Keratinocyte (primary cell): Measurements from ENCODE around the gene SMIM14. TPM values are rescaled to one million over a fixed set of nuclear protein-coding genes. Genes with fewer than 3 reads are reported as not detected.

Source experiments
- DNase-seq: peaks from one replicate; pipeline ENCODE4 v3.0.0-alpha.2; 2011; ENCODE audit warnings: low read depth, missing footprints, low spot score
- FAIRE-seq: peaks from 2 replicates; lab custom pipeline; 2011; peaks lifted over from hg19 to GRCh38; lab: Jason Lieb, UNC
- H2AFZ ChIP-seq: 2 replicates; pipeline ENCODE4 v1.6.0; 2012; ENCODE audit warnings: low read length, control low read depth, inconsistent platforms; ENCODE audit not compliant: control insufficient read depth
- H3K27ac ChIP-seq: 2 replicates; pipeline ENCODE4 v1.5.1; 2011; ENCODE audit warnings: low read length; ENCODE audit not compliant: control insufficient read depth, insufficient read depth
- H3K27me3 ChIP-seq: 3 replicates; pipeline ENCODE4 v1.6.0; 2011; ENCODE audit warnings: low read length; ENCODE audit not compliant: control insufficient read depth, insufficient read depth; ENCODE audit errors: extremely low read depth
- H3K36me3 ChIP-seq, 2 experiments: 2 replicates in 1 of 2; 3 replicates in 1 of 2; pipeline ENCODE4 v1.5.1; 2011; ENCODE audit warnings: low read length in 2 of 2, mild to moderate bottlenecking in 1 of 2; ENCODE audit not compliant: control insufficient read depth in 2 of 2, insufficient read depth in 2 of 2; ENCODE audit errors: extremely low read depth in 1 of 2
- H3K4me1 ChIP-seq: 3 replicates; pipeline ENCODE4 v1.5.1; 2011; ENCODE audit warnings: low read length; ENCODE audit not compliant: control insufficient read depth, insufficient read depth; ENCODE audit errors: extremely low read depth
- H3K4me2 ChIP-seq: 3 replicates; pipeline ENCODE4 v1.6.0; 2011; ENCODE audit warnings: low read depth, low read length; ENCODE audit not compliant: control insufficient read depth, insufficient read depth; ENCODE audit errors: extremely low read depth
- H3K4me3 ChIP-seq, 3 experiments: fragments of 200-600 bp in 1 of 3; sonication (generic) in 1 of 3; 2 replicates in 2 of 3; 3 replicates in 1 of 3; pipeline ENCODE4 v1.5.1; 2011 to 2016; ENCODE audit warnings: low read length in 3 of 3, mild to moderate bottlenecking in 3 of 3, control low read depth in 2 of 3, inconsistent platforms in 1 of 3, low read depth in 1 of 3, mixed read lengths in 1 of 3, mixed run types in 1 of 3, moderate library complexity in 1 of 3; ENCODE audit not compliant: control insufficient read depth in 2 of 3, insufficient read depth in 2 of 3; ENCODE audit errors: extremely low read depth in 1 of 3
- H3K79me2 ChIP-seq: 2 replicates; pipeline ENCODE4 v1.6.0; 2012; ENCODE audit warnings: low read length; ENCODE audit not compliant: control insufficient read depth, insufficient read depth
- H3K9ac ChIP-seq: 3 replicates; pipeline ENCODE4 v1.6.0; 2011; ENCODE audit warnings: low read length; ENCODE audit not compliant: control insufficient read depth, insufficient read depth; ENCODE audit errors: extremely low read depth
- H3K9me1 ChIP-seq: 3 replicates; pipeline ENCODE4 v1.6.0; 2011; ENCODE audit warnings: low read length; ENCODE audit not compliant: control insufficient read depth, insufficient read depth; ENCODE audit errors: extremely low read depth
- H3K9me3 ChIP-seq: 2 replicates; pipeline ENCODE4 v1.5.1; 2012; ENCODE audit warnings: low read depth, low read length; ENCODE audit not compliant: control insufficient read depth
- H4K20me1 ChIP-seq: 3 replicates; pipeline ENCODE4 v1.6.0; 2011; ENCODE audit warnings: low read length; ENCODE audit not compliant: control insufficient read depth, insufficient read depth; ENCODE audit errors: extremely low read depth
- EZH2 ChIP-seq: IDR thresholded peaks from one replicate; pipeline ENCODE4 v1.6.1; 2012; ENCODE audit warnings: inconsistent platforms, mild to moderate bottlenecking, low read length, moderate library complexity
- dilution Hi-C: fragments of 300-500 bp; cut with MboI; formaldehyde crosslinking; loops from one replicate; pipeline ENCODE4 v1.7.0; 2020; ENCODE audit warnings: low sequenced_read_pairs; ENCODE audit not compliant: extremely low pct_ligation_motif_present
- polyA plus RNA-seq, 5 experiments: library from polyadenylated mRNA; depleted of rRNA in 3 of 5; stranded (reverse) in 3 of 5; stranded (forward) in 1 of 5; unstranded in 1 of 5; fragments of >200 nt; gene quantifications; 1 replicate in 1 of 5; 2 replicates in 3 of 5; 3 replicates in 1 of 5; pipeline versions ENCODE4 v1.2.1 to v1.2.3, GENCODE V29; 2011 to 2012; ENCODE audit warnings: missing spikeins in 2 of 5, low read depth in 1 of 5, low replicate concordance in 1 of 5
- TF ChIP-seq, protein P1 (sequence below), 3 experiments: IDR thresholded peaks in 1 of 3; conservative IDR thresholded peaks in 1 of 3; optimal IDR thresholded peaks in 1 of 3; 2 replicates in 2 of 3; 3 replicates in 1 of 3; pipeline versions ENCODE3 to v1.5.1; 2011; ENCODE audit warnings: low read length in 3 of 3, mild to moderate bottlenecking in 3 of 3, moderate library complexity in 2 of 3, control low read depth in 1 of 3, inconsistent platforms in 1 of 3; ENCODE audit not compliant: insufficient read depth in 2 of 3; ENCODE audit errors: extremely low read depth in 1 of 3

Gene SMIM14
- polyA plus RNA-seq, 1 donor (not counting 4 experiments of a cell fraction or from before 2014, with no cell fraction given), result 13.9 TPM

DNA sequence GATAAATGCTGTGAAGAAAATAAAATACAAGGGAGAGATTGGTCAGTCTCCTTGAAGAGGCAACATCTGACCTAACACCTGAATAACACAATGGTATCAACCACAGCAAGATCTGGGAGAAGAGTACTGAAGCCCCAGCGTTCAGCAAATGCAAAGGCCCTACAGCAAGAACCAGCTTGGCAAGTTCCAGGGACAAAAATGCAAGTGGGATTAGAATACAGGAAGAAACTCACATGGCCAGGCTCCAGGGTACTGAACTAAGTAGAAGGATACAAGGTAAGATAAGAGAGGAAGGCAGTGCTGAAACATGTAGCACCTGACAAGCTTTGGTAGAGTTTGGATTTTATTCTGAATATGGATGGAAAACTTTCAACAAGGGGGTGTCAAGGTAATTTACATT lies 3.6 kb downstream of the SMIM14 start:
- dilution Hi-C loops, result no loop called here
- DNase-seq, result no peak
- peaks cover 17% of the 10 kb centered on the region for H3K4me1 ChIP-seq
- H3K4me2 ChIP-seq, result peak overlapping the region; percentile 32
- no peak overlapping the region for H3K4me3 ChIP-seq
- no peak for FAIRE-seq
- peak overlapping the region; percentile 29 for H2AFZ ChIP-seq
- peaks cover 3% of the 10 kb centered on the region for H3K79me2 ChIP-seq
- H3K9me1 ChIP-seq, result no peaks in the 10 kb centered on the region
- no peaks in the 10 kb centered on the region for H4K20me1 ChIP-seq
- TF ChIP-seq, protein P1, sequence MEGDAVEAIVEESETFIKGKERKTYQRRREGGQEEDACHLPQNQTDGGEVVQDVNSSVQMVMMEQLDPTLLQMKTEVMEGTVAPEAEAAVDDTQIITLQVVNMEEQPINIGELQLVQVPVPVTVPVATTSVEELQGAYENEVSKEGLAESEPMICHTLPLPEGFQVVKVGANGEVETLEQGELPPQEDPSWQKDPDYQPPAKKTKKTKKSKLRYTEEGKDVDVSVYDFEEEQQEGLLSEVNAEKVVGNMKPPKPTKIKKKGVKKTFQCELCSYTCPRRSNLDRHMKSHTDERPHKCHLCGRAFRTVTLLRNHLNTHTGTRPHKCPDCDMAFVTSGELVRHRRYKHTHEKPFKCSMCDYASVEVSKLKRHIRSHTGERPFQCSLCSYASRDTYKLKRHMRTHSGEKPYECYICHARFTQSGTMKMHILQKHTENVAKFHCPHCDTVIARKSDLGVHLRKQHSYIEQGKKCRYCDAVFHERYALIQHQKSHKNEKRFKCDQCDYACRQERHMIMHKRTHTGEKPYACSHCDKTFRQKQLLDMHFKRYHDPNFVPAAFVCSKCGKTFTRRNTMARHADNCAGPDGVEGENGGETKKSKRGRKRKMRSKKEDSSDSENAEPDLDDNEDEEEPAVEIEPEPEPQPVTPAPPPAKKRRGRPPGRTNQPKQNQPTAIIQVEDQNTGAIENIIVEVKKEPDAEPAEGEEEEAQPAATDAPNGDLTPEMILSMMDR (optimal IDR thresholded peaks at IDR 0.05 in 1 of 3, IDR thresholded peaks at IDR 0.05 in 1 of 3, conservative IDR thresholded peaks at IDR 0.05 in 1 of 3; ENCODE audit: extremely low read depth in 1 of 3, insufficient read depth in 2 of 3, low read length in 3 of 3), result no peak
- no peak for TF ChIP-seq EZH2
- no peaks in the 10 kb centered on the region for H3K27me3 ChIP-seq
- no peaks in the 10 kb centered on the region for H3K9me3 ChIP-seq
- no peaks in the 10 kb centered on the region for H3K36me3 ChIP-seq
- no peak overlapping the region for H3K9ac ChIP-seq
- H3K27ac ChIP-seq, result no peak overlapping the region

DNA sequence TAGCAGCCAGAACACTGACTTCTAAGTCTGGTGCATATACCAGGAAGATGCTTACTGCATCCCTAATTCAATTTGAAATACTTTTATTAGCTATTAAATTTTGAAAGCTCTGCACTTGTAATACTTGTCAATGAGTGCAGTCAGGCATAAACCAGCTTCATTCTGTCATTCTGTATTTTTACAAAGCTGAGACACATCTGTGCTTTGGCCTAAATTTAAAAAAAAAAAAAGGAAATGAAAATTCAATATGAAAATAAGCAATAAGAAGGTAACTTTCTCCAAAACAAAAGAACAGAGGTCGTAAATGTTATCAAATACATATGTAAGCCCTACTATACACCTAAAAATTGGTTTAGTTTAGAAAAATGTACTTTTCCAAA lies 7.0 kb downstream of the SMIM14 start:
- DNase-seq (no peak), FAIRE-seq (no peak)
- H3K9me3 ChIP-seq, result no peaks in the 10 kb centered on the region
- H3K4me2 ChIP-seq, result no peak overlapping the region
- H4K20me1 ChIP-seq, result no peaks in the 10 kb centered on the region
- H3K9me1 ChIP-seq, result no peaks in the 10 kb centered on the region
- no peak overlapping the region for H3K4me3 ChIP-seq
- H3K79me2 ChIP-seq, result no peaks in the 10 kb centered on the region
- H3K27ac ChIP-seq, result no peak overlapping the region
- H2AFZ ChIP-seq, result no peak overlapping the region
- no peak for TF ChIP-seq EZH2
- TF ChIP-seq, protein P1 (optimal IDR thresholded peaks at IDR 0.05 in 1 of 3, IDR thresholded peaks at IDR 0.05 in 1 of 3, conservative IDR thresholded peaks at IDR 0.05 in 1 of 3; ENCODE audit: extremely low read depth in 1 of 3, insufficient read depth in 2 of 3, low read length in 3 of 3), result no peak
- dilution Hi-C loops, result no loop called here
- H3K4me1 ChIP-seq, result peaks cover 12% of the 10 kb centered on the region
- H3K9ac ChIP-seq, result no peak overlapping the region
- no peaks in the 10 kb centered on the region for H3K36me3 ChIP-seq
- H3K27me3 ChIP-seq, result no peaks in the 10 kb centered on the region
